NAMALWA (cell line): ENCODE measurements around the gene LBH.

ENCODE experiments used
- DNase-seq: peaks from one replicate; pipeline ENCODE4 v3.0.0-alpha.2; 2015; ENCODE audit warnings: low spot score

The LBH gene

DNA sequence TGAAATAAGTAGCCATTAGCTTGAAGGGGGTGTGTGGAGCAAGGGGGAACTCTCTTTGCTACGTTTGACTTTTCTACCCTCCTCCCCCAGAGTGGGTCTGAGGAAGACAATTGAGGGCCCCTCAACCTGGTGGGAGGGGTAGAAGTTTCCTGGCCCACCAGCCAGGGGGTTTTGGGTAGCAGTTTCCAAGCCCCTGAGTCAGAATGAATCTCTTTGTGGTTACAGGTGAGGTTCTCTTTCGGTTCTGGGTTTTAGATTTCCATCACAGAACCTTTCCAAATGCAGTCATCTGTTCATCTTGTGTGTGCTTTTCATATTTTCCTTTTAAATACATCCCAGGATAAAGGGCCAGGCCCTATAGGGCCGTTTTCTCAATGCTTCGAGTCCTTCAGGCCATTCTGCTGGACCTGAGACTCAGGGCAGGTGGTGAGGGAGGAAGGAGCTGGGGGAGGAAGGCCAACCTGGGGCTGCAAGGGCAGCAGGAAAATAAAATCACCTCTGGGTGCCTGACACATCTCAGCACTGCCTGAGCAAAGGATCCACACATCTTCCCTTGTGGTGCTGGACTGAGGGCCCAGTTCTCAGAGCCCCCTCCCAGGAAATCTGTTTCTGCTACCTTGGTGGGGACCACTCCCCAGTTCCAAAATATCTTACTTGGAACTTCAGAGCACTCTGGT lies 4.7 kb downstream of the LBH start:
- DNase-seq: no peak

DNA sequence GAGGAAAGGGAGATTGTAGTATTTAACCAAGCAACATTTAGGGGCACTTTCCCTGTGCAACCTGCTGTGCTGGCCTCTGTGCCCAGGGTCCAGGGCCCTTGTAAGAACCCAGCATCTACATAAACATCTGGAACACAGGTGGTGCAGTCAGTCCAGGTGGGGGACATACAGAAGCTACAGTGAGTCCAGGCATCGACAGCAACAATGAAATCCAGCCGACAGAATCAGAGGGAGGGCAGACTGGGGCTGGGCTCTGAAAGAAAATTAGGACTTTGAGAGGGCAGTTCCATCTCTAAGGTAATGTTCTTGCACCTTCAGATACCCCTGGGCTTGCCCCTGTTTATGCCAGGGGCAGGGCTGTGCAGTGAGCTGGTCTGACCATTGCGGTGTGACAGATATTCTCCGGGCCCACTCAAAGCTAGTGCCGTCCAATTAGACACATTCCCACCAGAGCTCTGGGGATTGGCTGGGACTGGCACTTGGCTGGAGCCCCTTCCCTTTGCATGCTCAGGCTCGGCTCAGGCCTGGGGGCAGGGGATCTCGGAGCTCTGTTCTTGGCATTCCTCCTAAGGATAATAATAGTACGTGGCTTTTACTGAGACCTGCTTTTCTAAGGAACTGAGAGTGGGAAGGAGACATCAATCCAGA lies 5.4 kb downstream of the LBH start:
- no peak for DNase-seq

DNA sequence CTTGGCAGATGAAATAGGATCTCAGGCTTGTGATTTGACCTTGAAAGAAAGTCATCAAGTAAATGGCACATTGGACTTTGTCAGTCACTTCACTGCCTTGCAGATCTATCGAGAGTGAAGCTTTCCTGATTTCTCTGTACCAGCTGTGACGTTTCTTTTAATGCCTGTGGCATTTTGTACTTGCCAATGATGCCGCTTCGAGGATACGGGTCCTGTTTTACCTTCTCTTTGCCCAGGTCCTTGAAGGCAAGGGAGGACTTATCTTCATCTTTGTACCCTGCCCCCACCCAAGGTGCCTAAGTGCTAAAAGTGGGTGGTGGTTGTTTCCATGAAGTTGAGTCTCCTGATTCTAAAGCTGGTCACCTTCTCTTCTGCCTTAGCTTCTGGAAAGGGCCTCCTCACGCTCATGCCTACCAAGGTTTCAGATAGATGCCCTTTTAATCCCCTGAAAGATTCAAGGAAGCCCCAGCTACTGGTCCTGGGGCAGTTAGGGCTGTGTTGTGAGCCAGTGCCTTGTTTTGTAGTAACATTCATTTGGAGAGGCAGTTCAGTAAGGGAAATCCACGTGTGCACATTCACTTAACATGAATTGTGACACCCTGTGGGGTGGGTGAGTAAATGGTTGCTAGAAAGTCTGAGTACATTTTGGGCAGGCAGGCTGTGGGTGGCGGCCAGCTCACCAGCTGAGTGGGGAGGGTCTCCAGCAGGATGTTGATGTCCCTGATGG lies 6.1 kb downstream of the LBH start:
- DNase-seq: no peak

DNA sequence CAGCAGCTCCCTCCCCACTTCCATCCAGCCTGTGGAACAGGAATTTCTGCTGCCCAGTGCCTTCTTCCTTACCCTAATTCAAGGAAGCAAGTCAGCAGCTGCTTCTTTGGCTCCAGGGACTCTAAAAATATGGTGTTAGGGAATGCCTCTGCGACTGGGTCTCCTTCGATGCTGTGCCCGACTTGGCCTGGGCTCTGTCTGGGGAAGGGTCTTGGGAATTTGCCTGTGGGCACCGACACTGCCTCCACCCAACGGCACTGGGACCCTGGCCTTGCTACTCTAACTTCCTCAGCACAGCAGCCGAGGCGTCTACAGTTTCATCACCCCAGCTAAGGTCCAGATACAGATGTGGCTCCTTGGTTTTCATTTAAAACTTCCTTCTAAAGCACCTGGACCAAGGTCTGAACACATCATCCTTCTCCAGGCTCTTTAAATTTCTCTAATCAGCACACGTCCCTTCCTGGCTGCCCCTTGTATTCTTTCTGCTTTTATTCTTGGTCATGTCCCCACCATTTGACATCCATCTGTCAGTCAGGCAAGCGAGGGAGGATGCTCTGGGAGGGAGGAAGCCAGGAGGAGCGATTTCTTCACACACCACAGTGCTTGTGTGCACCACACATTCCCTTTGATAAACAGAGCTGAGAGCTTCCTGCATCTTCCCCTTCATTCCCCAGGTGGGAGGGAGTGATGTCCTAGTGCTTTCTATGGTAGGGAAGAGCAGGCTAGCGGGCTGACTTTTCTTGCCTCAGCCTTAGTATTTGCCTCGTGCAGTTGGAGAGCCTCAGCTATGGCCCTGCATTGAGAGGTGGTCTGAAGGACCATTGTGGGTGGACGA lies 6.8 kb downstream of the LBH start:
- DNase-seq: no peak

DNA sequence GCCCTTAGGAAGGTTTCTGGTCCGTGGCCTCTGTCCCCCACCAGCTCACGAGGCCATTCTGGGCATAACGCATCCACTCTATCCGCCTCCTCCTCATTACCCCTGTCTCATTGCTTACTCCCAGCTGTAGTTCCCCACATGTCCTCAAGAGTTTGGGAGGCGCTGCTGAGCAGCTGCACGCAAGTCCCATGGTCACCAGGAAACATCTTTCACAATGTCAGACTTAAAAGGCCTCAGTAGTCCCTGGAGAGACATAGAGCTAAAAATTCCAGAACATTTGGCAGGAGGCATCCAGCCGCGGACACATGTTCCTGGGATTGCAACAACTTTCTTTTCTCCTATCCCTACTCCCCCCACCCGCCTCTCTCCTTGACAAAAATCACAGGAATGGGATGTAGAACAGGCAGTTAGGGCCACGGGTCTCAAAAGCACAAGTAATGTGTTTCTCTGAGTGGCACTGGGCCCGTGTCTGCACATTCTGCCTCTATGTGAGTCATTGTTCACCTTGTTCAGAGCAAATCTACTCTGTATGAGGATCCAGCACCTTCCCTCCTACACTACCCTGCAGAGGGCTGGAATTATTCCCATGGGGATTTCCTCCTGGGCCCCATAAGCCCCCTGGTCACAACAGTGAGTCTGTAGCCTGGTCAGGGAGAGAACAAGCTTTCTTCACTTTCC lies 8.1 kb downstream of the LBH start:
- DNase-seq: peak; percentile 87

DNA sequence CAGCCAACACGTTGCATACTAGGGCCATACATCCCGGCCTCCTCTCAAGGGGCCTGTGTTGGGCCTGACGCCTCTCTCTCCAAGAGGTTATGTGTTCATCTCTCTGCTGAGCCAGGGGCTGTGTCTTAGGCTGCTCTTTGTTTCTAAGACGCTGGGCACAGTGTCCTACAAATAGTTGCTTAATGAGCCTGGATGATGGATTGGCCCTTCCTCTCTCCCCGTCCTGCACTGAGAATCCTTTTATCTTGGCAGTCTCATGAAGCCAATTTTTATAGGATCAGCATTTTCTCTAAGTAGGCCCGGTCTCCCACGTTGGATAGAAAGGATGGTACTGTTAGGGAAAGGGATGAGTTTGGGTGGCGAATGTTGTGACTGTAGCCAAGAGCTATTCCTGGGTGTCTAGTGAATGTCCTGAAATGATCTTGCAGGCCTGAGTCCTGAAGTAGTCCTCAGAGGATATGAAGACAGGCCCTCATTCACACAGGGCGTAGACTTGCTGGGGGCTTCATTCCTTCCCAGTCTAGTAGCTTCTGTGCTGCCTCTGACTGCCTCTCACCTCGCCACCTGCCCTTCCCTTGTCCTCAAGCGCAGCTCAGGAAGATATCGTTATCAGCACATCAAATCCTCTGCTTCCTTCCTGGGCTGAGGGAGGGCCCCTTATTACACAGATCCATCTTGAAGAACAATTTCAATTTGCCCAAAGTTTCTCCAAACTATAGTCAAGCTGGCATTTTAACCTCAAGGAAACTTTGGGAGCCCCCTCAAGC lies 8.8 kb downstream of the LBH start:
- DNase-seq: no peak

DNA sequence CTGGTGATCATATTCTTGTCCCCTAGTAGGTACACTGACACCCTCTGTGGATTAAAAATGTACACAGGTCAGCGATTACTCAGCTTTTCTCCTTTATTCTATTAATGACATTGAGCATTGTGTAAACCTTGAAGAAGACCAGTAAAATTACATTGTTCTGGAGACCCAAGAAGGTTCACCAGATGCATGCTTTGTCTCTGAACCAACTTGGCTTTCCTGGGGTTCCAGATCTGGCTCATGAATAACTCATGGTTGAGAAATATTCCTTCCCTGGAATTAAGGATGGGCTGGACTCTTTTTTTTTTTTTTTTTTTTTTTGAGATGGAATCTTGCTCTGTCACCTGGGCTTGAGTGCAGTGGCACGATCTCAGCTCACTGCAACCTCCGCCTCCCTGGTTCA lies 11.9 kb downstream of the LBH start:
- no peak for DNase-seq

DNA sequence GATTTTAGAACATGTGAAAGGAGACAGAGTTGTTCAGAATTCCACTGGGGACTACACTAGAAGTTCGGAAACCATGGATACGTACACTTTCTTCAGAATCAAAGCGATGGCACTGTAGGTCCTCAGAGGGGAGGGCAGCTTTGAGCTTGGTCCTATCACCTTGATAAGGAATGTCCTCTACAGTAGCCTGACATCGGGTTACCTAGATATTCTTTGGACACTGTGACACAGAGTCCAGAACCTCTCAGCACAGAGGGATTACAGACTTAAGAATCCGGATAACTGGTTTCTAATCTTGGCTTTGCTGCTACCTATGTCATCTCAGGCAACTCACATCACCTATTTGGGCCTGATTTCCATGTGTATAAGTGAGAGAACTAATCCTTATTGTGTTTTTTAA lies 14.0 kb downstream of the LBH start:
- DNase-seq: no peak

DNA sequence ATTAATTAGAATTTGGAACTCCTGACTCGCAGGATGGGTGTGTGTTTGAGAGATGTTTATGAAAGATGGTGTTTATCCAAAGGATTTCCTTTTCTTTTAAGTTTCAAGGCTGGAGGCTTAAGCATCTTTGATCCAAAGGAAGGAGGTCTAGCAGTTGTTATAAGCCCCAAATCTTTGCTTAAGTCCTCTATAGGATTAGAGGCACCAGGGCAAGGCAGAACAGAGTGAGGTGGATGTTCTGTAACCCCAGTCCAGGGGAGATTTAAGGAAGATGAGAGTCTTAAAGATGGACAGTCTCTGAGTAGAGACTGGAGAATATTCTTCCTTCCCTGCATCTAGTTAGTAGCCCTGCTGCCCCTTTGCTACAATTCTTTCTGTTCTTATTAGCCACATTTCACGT lies 17.5 kb downstream of the LBH start:
- no peak for DNase-seq

DNA sequence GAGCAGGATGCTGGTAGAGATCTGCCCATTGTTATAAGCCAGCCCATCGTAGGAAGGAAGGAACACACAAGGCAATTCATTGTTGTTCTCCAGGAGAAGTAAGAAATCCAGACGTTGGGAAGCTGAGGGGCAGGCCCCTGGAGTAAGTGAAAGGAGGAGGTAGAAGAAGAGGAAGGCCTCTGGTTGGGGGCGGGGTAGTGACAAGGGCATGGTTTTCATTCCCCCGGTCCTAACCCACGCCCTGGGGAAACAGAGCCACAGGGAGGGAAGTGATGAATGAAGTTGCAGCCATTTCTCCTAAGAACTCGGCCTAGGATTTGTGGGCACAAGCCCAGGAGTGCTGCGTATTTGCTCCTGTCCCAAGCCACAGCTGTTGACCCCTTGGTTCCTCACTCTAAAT lies 18.0 kb downstream of the LBH start:
- no peak for DNase-seq

DNA sequence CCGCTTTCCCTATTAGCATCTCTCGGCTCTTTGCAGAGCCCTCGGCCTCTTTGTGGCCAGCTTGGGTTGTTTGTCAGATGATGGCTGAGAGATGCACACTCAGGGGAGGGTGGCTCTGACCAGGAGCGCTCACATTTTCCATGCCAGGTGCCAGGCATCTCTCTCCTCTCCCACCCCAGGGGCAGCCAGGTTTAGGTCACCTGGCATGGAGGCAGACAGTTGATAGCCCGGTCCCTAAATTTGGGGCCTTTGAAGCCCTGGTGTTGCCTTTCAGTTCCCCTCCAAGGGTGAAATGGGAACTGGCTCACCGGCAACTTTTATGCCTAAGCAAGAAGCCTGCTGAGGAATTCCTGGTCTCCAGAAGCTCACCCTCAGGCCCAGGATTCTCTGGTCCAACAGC lies 19.1 kb downstream of the LBH start:
- no peak for DNase-seq

DNA sequence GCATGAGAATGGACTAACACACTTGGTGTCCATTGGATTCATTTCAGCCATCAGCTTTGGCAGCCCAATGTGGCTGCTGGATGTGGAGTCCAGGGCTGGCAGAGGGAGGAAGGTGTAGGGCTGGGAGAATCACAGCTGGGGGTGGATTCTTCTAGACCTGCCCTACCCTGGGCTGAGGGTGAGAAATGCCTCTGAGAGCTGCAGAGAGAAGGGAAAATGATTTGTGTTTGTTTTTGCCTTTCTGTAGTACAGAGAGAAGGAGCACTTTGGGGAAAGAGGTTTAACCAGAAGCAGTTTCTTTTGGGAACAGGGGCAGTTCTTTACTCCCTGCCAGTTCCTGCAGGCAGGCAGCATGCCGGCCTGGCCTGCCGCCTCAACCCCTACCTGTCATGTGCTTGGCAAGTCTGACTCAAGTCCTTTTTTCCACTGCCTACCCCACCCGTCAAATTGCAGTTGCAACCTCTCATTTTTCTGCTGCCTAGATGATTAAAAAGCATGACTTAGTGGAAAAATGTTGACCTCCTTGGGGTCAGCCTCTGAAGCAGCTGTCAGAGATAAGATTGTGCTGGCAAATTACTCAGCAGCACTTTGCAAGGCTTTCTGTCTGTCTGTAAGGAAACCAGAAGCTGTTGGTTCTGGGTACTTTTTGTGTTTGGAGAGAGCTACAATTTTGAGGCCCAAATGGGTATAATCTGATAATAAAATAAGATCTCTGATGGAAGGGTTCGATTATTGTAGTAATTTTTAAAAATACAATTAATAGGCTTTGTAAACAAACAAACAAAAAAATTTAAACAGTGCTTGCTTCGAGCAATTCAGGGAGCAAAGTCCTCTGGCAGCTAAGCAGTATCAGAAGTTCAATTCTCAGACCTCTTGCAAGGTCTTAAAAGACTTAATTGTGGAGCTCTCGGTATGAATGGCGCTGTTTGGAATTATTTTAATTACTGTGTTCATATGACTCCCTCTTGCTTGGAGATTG lies 21.7 kb downstream of the LBH start:
- DNase-seq: no peak

DNA sequence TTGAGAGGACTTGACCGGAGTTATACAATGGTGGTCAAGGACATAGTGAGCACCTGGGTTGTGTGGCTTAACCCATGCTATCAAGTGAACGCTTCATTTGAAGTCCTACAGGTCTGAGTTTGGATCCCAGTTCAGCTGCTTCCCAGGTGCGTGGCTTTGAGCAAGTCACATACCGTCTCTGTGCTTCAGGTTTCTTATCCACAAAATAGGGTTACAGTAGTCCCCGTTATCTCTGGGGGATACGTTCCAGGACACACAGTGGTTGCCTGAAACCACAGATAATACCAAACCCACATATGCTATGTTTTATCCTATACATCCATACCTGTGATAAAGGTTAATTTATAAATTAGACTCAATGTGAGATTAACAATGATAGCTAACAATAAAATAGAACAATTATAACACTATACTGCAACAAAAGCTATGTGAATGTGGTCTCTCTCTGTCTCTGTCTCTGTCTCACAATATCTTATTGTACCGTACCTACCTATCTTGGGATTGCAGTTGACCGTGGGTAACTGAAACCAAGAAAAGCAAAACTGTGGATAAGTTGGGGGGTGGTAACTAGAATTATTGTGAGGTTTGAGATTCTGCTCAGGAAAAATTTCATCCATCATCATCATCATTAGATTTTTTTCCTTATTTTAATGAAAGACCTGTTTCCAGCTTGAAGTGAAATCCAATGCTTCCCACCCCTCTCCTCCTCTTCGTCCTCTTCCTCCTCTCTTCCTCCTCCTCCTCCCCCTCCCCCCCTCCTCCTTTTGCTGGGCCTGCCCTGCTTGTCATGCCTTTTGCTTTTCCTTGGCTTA lies 22.7 kb downstream of the LBH start:
- no peak for DNase-seq

DNA sequence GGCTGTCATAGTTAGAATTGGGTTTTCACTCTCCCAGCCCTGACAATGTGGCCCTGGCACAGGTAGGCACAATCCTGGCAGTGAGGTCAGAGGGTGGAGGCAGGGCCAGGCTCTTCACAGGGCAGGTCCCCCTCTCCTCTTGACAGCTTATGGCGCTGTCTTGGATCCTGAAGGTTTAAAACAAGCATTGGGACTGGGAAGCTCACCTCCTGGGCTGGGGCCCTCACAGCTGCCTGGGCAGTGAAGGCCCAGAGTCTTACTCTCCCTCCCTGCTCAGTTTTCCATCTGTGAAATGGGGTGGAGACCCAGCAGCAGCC lies 23.3 kb downstream of the LBH start:
- no peak for DNase-seq

DNA sequence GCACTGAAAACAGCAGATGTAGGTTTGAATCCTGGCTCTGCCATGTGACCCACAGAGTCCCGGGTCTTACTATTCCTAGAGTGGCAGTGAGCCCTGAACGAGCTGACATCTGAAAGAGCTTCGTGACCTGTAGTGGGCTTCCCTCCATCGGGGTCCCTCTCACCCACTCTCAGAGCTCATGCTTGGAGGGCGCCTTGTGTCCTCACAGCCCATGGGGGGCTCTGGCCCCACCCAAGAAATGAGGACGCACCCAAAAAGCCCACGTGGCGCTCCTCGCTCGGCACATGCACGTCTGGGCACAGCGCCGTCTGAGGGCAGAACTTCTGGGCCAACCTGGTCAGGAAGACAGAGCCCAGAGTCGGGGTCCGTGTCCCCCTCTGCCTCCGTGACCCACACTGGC lies 23.7 kb downstream of the LBH start:
- DNase-seq: no peak

DNA sequence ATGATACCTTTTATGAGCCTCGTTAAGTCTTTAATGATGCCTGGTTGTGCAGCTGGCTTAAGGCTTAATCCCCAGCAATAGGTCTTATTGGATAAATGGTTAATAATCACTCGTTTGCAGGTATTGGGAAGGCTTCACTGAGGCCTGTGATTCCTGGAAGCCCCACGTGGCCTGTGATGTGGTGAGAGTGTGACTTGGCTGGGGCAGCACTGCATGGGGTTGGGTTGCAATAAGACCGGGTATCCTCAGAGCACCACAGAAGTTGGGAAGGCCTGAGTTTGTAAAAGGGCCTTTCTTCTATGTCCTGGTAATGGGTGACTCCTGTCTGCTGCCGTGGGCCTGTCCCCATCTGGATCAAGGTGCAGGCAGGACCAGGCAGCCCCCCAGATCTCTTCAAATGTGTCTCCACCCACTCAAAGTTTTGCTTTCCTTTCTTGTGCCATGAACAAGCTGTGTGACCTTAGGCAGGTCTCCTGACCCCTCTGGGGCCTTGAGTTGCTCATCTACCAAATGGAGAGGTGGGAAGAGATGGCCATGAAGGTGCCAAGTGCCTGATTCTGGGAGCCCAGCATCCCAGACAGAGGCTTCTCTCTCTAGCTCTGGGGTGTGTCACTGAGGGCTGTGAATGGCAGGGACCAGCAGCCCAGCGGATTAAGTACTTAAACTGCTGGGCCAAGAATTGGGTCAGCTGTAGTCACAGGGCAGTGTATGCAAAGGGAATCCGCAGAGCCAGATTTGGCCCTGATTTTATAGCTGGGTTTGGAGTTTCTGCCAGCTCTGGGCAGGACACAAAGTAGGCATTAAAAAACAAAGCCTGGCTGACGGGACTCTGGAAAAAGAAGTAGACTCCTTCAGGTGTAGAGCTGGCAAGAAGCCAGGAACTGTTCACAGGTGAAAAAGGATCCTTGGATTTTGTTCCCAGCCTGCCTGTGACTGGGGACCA lies 24.4 kb downstream of the LBH start:
- DNase-seq: no peak

DNA sequence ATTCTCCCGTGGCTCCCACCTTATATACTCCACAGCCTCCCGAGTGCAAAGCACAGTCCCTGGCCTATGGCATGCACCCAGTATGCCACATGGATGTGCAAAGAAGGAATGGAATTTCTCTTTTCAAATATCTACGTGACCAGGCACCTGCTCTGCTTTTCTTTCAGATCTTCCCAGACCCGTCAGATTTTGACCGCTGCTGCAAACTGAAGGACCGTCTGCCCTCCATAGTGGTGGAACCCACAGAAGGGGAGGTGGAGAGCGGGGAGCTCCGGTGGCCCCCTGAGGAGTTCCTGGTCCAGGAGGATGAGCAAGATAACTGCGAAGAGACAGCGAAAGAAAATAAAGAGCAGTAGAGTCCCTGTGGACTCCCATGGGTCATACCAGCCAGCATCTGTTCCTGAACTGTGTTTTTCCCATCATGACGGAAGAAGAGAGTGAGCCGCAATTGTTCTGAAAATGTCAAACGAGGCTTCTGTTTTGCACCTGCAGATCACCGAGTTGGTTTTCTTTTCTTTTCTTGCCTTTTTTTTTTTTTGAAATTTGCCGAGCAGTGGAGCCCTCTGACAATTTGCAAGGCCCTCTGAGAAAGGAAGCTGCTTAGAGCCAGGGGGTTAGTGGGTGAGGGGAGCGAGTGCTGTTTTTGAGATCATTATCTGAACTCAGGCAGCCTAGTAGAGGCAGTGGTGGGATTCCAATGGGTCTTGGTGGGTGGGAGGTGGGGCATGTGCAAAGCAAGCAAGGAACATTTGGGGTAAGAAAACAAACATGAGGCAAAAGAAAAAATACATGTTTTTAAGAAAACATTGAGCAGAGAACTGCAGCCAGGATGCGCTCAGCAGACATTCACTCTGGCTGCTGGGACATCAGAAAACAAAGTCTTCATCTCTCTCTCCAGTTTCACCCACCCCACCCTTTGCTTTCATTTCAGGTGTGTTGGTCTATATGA lies 26.2 kb downstream of the LBH start:
- DNase-seq: no peak
